Measurements from ENCODE around the gene RSPRY1.

- TF ChIP-seq CTCF (IDR thresholded peaks at IDR 0.05) (no peak), EP300 (IDR thresholded peaks at IDR 0.05) (no peak), POLR2A (IDR thresholded peaks at IDR 0.05) (no peak)
Measured at GRCh38 chr16:57147381-57148221, 38.5 kb upstream of the RSPRY1 start.

Measured in tibial nerve (tissue), 4 donors.